22Rv1 (cell line): ENCODE data around the gene ASB11.

Source experiments
- ZFX ChIP-seq: fragments of 450-650 bp; IDR thresholded peaks from 2 replicates; pipeline ENCODE4 v1.6.1; 2017; ENCODE audit warnings: antibody characterized with exemption, borderline replicate concordance
- TF ChIP-seq, protein P1 (sequence below): fragments of 450-650 bp; IDR thresholded peaks from 2 replicates; pipeline ENCODE4 v1.5.1; 2017; ENCODE audit warnings: mild to moderate bottlenecking

DNA sequence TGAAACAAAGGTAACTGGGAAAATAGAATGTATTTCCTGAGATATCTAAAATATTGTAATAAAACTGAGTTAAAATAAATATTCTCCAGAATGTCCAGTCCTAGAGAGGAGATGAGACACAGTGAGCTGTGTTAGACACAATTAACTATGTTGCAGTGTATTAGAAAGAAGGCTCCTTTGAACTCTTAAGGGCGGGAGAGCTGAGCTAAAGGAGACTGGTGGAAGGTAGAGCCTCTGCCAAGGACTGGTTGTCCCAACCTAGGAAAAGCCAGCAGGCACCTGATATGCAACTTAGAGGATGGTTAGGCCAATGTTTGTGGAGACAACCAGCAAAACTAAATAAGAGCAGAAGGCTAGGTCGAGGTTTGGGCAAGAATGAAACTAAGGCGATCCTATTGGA, 4.3 kb downstream of the ASB11 start:
- TF ChIP-seq, protein P1, sequence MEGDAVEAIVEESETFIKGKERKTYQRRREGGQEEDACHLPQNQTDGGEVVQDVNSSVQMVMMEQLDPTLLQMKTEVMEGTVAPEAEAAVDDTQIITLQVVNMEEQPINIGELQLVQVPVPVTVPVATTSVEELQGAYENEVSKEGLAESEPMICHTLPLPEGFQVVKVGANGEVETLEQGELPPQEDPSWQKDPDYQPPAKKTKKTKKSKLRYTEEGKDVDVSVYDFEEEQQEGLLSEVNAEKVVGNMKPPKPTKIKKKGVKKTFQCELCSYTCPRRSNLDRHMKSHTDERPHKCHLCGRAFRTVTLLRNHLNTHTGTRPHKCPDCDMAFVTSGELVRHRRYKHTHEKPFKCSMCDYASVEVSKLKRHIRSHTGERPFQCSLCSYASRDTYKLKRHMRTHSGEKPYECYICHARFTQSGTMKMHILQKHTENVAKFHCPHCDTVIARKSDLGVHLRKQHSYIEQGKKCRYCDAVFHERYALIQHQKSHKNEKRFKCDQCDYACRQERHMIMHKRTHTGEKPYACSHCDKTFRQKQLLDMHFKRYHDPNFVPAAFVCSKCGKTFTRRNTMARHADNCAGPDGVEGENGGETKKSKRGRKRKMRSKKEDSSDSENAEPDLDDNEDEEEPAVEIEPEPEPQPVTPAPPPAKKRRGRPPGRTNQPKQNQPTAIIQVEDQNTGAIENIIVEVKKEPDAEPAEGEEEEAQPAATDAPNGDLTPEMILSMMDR: no peak
- no peak for TF ChIP-seq ZFX
